Activated naive CD8-positive, alpha-beta T cell (primary cell): ENCODE results near the gene DCTN2.
"Not testable (repeated sequence)": the region's sequence is repeated elsewhere in the genome, so short reads cannot be mapped to it uniquely, and the experiment has no call there.

Source experiments
- H3K27ac Mint-ChIP-seq: one replicate; pipeline ENCODE4 v1.8.0; 2021; ENCODE audit warnings: mixed read lengths
- H3K27me3 Mint-ChIP-seq: one replicate; pipeline ENCODE4 v1.8.0; 2021; ENCODE audit warnings: mixed read lengths
- H3K36me3 Mint-ChIP-seq: one replicate; pipeline ENCODE4 v1.8.0; 2021; ENCODE audit warnings: mixed read lengths
- H3K4me1 Mint-ChIP-seq: one replicate; pipeline ENCODE4 v1.8.0; 2021; ENCODE audit warnings: low read depth, mixed read lengths
- H3K4me3 Mint-ChIP-seq: one replicate; pipeline ENCODE4 v1.8.0; 2021; ENCODE audit warnings: mild to moderate bottlenecking, mixed read lengths
- H3K9me3 Mint-ChIP-seq: one replicate; pipeline ENCODE4 v1.8.0; 2021; ENCODE audit warnings: low read depth, mixed read lengths

The DCTN2 gene

GRCh38 chr12:57546438-57547287 lies at the start of gene DCTN2:
TSS of gene DCTN2 (minus strand) at chr12:57547192. CDS start at chr12:57547063, 129 bp downstream.
- peaks cover 44% of the 10 kb centered on the region for H3K4me1 Mint-ChIP-seq
- H3K27ac Mint-ChIP-seq = peak within 1 kb of the TSS; percentile 97
- H3K27me3 Mint-ChIP-seq = no peaks in the 10 kb centered on the region
- H3K4me3 Mint-ChIP-seq = peak within 1 kb of the TSS; percentile 98
- H3K36me3 Mint-ChIP-seq = peaks cover 2% of the 10 kb centered on the region
- no peaks in the 10 kb centered on the region for H3K9me3 Mint-ChIP-seq

GRCh38 chr12:57593187-57593586 lies 46.2 kb upstream of the DCTN2 start:
- H3K27me3 Mint-ChIP-seq = no peaks in the 10 kb centered on the region
- no peaks in the 10 kb centered on the region for H3K36me3 Mint-ChIP-seq
- H3K9me3 Mint-ChIP-seq = no peaks in the 10 kb centered on the region
- H3K4me1 Mint-ChIP-seq = peaks cover 27% of the 10 kb centered on the region
- peak overlapping the region; percentile 86 for H3K4me3 Mint-ChIP-seq
- H3K27ac Mint-ChIP-seq = no peak overlapping the region

GRCh38 chr12:57592551-57593165 lies 45.7 kb upstream of the DCTN2 start:
- Mint-ChIP-seq H3K9me3 (no peaks in the 10 kb centered on the region), H3K27me3 (no peaks in the 10 kb centered on the region), H3K4me1 (peaks cover 27% of the 10 kb centered on the region), H3K27ac (peak overlapping the region; percentile 77), H3K4me3 (peak overlapping the region; percentile 86), H3K36me3 (no peaks in the 10 kb centered on the region)

- H3K36me3 Mint-ChIP-seq = no peaks in the 10 kb centered on the region
- H3K27me3 Mint-ChIP-seq = no peaks in the 10 kb centered on the region
- no peaks in the 10 kb centered on the region for H3K9me3 Mint-ChIP-seq
- peak overlapping the region; percentile 86 for H3K4me3 Mint-ChIP-seq
- peak overlapping the region; percentile 77 for H3K27ac Mint-ChIP-seq
- H3K4me1 Mint-ChIP-seq = peaks cover 27% of the 10 kb centered on the region
Measured at GRCh38 chr12:57591782-57592325, 44.9 kb upstream of the DCTN2 start.

GRCh38 chr12:57590864-57591781 lies 44.1 kb upstream of the DCTN2 start, which contains the start of gene PIP4K2C:
TSS of gene PIP4K2C (plus strand) at chr12:57591192. CDS start at chr12:57591290, 98 bp downstream.
- H3K27me3 Mint-ChIP-seq = no peaks in the 10 kb centered on the region
- H3K27ac Mint-ChIP-seq = peak within 1 kb of the TSS; percentile 82
- H3K4me1 Mint-ChIP-seq = peaks cover 27% of the 10 kb centered on the region
- peak within 1 kb of the TSS; percentile 86 for H3K4me3 Mint-ChIP-seq
- no peaks in the 10 kb centered on the region for H3K36me3 Mint-ChIP-seq
- H3K9me3 Mint-ChIP-seq = no peaks in the 10 kb centered on the region

- Mint-ChIP-seq H3K36me3 (no peaks in the 10 kb centered on the region), H3K27me3 (no peaks in the 10 kb centered on the region), H3K9me3 (no peaks in the 10 kb centered on the region), H3K4me1 (peaks cover 27% of the 10 kb centered on the region), H3K4me3 (peak overlapping the region; percentile 86), H3K27ac (peak overlapping the region; percentile 82)
Measured at GRCh38 chr12:57590479-57590863, 43.5 kb upstream of the DCTN2 start.

- H3K9me3 Mint-ChIP-seq, H3K27me3 Mint-ChIP-seq, H3K36me3 Mint-ChIP-seq, H3K27ac Mint-ChIP-seq, H3K4me3 Mint-ChIP-seq: not testable (repeated sequence)
- peaks cover 27% of the 10 kb centered on the region for H3K4me1 Mint-ChIP-seq
Measured at GRCh38 chr12:57588951-57589610, 42.1 kb upstream of the DCTN2 start.

GRCh38 chr12:57586832-57587429 lies 39.9 kb upstream of the DCTN2 start:
- Mint-ChIP-seq H3K9me3 (no peaks in the 10 kb centered on the region), H3K4me3 (no peak overlapping the region), H3K27ac (no peak overlapping the region), H3K27me3 (peaks cover 2% of the 10 kb centered on the region), H3K36me3 (no peaks in the 10 kb centered on the region), H3K4me1 (peaks cover 11% of the 10 kb centered on the region)

- no peaks in the 10 kb centered on the region for H3K9me3 Mint-ChIP-seq
Measured at GRCh38 chr12:57586128-57586527, 39.1 kb upstream of the DCTN2 start.

GRCh38 chr12:57585156-57585555 lies 38.2 kb upstream of the DCTN2 start:
- H3K27me3 Mint-ChIP-seq = peaks cover 2% of the 10 kb centered on the region
- no peak overlapping the region for H3K4me3 Mint-ChIP-seq
- H3K36me3 Mint-ChIP-seq = no peaks in the 10 kb centered on the region
- H3K4me1 Mint-ChIP-seq = no peaks in the 10 kb centered on the region
- H3K27ac Mint-ChIP-seq = no peak overlapping the region
- H3K9me3 Mint-ChIP-seq = no peaks in the 10 kb centered on the region

More at GRCh38 chr12:57586128-57586527, 39.1 kb upstream of the DCTN2 start:
- Mint-ChIP-seq H3K4me1 (peaks cover 6% of the 10 kb centered on the region), H3K27ac (no peak overlapping the region), H3K36me3 (no peaks in the 10 kb centered on the region), H3K27me3 (peaks cover 2% of the 10 kb centered on the region), H3K4me3 (no peak overlapping the region)

- peaks cover 2% of the 10 kb centered on the region for H3K27me3 Mint-ChIP-seq
- H3K36me3 Mint-ChIP-seq = no peaks in the 10 kb centered on the region
- no peaks in the 10 kb centered on the region for H3K4me1 Mint-ChIP-seq
- H3K9me3 Mint-ChIP-seq = no peaks in the 10 kb centered on the region
- no peak overlapping the region for H3K27ac Mint-ChIP-seq
- no peak overlapping the region for H3K4me3 Mint-ChIP-seq
Measured at GRCh38 chr12:57584690-57585089, 37.7 kb upstream of the DCTN2 start.

- no peak overlapping the region for H3K27ac Mint-ChIP-seq
- H3K4me3 Mint-ChIP-seq = no peak overlapping the region
- no peaks in the 10 kb centered on the region for H3K9me3 Mint-ChIP-seq
- no peaks in the 10 kb centered on the region for H3K36me3 Mint-ChIP-seq
- peaks cover 2% of the 10 kb centered on the region for H3K27me3 Mint-ChIP-seq
- H3K4me1 Mint-ChIP-seq = no peaks in the 10 kb centered on the region
Measured at GRCh38 chr12:57584050-57584449, 37.1 kb upstream of the DCTN2 start.

- no peak overlapping the region for H3K4me3 Mint-ChIP-seq
- no peaks in the 10 kb centered on the region for H3K36me3 Mint-ChIP-seq
- no peaks in the 10 kb centered on the region for H3K9me3 Mint-ChIP-seq
- no peaks in the 10 kb centered on the region for H3K4me1 Mint-ChIP-seq
- H3K27me3 Mint-ChIP-seq = peaks cover 2% of the 10 kb centered on the region
- H3K27ac Mint-ChIP-seq = no peak overlapping the region
Measured at GRCh38 chr12:57583008-57583831, 36.2 kb upstream of the DCTN2 start.
